Measurements from ENCODE around the gene MTA3. TPM values are rescaled to one million over a fixed set of nuclear protein-coding genes. Genes with fewer than 3 reads are reported as not detected.

The MTA3 gene
- total RNA-seq, 1 experiment from 2014 or later: 57.1 TPM

- Histone ChIP-seq H3K9me3 (ENCODE audit: low read depth, low read length, poor library complexity, severe bottlenecking) (no peaks in the 10 kb centered on the region), H3K27me3 (replicated peaks; ENCODE audit: insufficient read depth, low read depth, low read length, poor library complexity) (no peaks in the 10 kb centered on the region), H3K4me1 (ENCODE audit: insufficient read depth, low read length, poor library complexity, severe bottlenecking) (no peaks in the 10 kb centered on the region), H3K27ac (ENCODE audit: low read depth, low read length, poor library complexity, severe bottlenecking) (no peak overlapping the region), H3K36me3 (ENCODE audit: insufficient read depth, low read length, poor library complexity, severe bottlenecking) (peaks cover 9% of the 10 kb centered on the region), H3K4me3 (ENCODE audit: low read depth, low read length, poor library complexity, severe bottlenecking) (no peak overlapping the region)
- TF ChIP-seq CTCF (conservative IDR thresholded peaks at IDR 0.05; ENCODE audit: low read depth, low read length) (no peak), EZH2 (IDR thresholded peaks at IDR 0.05; ENCODE audit: borderline replicate concordance, low read depth, low read length, poor library complexity, severe bottlenecking) (no peak)
- no TSS peak for BruUV-seq (replicated peaks)
- POLR2A ChIA-PET (ENCODE audit: low non-redundant PET): no interaction called here
- intact Hi-C loops (cut with micrococcal nuclease; ENCODE audit: unreplicated experiment): no loop called here
- CTCF ChIA-PET: no interaction called here
- DNase-seq (ENCODE audit: low spot score): no peak
Measured at GRCh38 chr2:42588121-42588520, 19.7 kb downstream of the MTA3 start.

- Histone ChIP-seq H3K4me3 (ENCODE audit: low read depth, low read length, poor library complexity, severe bottlenecking) (no peak overlapping the region), H3K4me1 (ENCODE audit: insufficient read depth, low read length, poor library complexity, severe bottlenecking) (no peaks in the 10 kb centered on the region), H3K27ac (ENCODE audit: low read depth, low read length, poor library complexity, severe bottlenecking) (no peak overlapping the region), H3K9me3 (ENCODE audit: low read depth, low read length, poor library complexity, severe bottlenecking) (no peaks in the 10 kb centered on the region), H3K27me3 (replicated peaks; ENCODE audit: insufficient read depth, low read depth, low read length, poor library complexity) (no peaks in the 10 kb centered on the region), H3K36me3 (ENCODE audit: insufficient read depth, low read length, poor library complexity, severe bottlenecking) (peaks cover 5% of the 10 kb centered on the region)
- TF ChIP-seq EZH2 (IDR thresholded peaks at IDR 0.05; ENCODE audit: borderline replicate concordance, low read depth, low read length, poor library complexity, severe bottlenecking): no peak
- no peak for TF ChIP-seq CTCF (conservative IDR thresholded peaks at IDR 0.05; ENCODE audit: low read depth, low read length)
- no peak for DNase-seq (ENCODE audit: low spot score)
- intact Hi-C loops (cut with micrococcal nuclease; ENCODE audit: unreplicated experiment): no loop called here
- POLR2A ChIA-PET (ENCODE audit: low non-redundant PET): interaction anchor here (0.5 kb wide), 1 partner anchor 13 kb away, joined by 17 read pairs; no protein-coding TSS in a partner anchor
- CTCF ChIA-PET: no interaction called here
- BruUV-seq (replicated peaks): no TSS peak
Measured at GRCh38 chr2:42590176-42590575, 21.7 kb downstream of the MTA3 start.

GRCh38 chr2:42593282-42593681, 24.9 kb downstream of the MTA3 start:
- TF ChIP-seq CTCF (conservative IDR thresholded peaks at IDR 0.05; ENCODE audit: low read depth, low read length) (no peak), EZH2 (IDR thresholded peaks at IDR 0.05; ENCODE audit: borderline replicate concordance, low read depth, low read length, poor library complexity, severe bottlenecking) (no peak)
- no peak for DNase-seq (ENCODE audit: low spot score)
- intact Hi-C loops (cut with micrococcal nuclease; ENCODE audit: unreplicated experiment): no loop called here
- H3K4me1 ChIP-seq (ENCODE audit: insufficient read depth, low read length, poor library complexity, severe bottlenecking): no peaks in the 10 kb centered on the region
- ChIA-PET POLR2A (ENCODE audit: low non-redundant PET) (no interaction called here), CTCF (no interaction called here)
- peaks cover 2% of the 10 kb centered on the region for H3K36me3 ChIP-seq (ENCODE audit: insufficient read depth, low read length, poor library complexity, severe bottlenecking)
- H3K9me3 ChIP-seq (ENCODE audit: low read depth, low read length, poor library complexity, severe bottlenecking): no peaks in the 10 kb centered on the region
- no peaks in the 10 kb centered on the region for H3K27me3 ChIP-seq (replicated peaks; ENCODE audit: insufficient read depth, low read depth, low read length, poor library complexity)
- no peak overlapping the region for H3K27ac ChIP-seq (ENCODE audit: low read depth, low read length, poor library complexity, severe bottlenecking)
- H3K4me3 ChIP-seq (ENCODE audit: low read depth, low read length, poor library complexity, severe bottlenecking): no peak overlapping the region
- no TSS peak for BruUV-seq (replicated peaks)

Measured in A673 (cell line).